Colon (tissue), 2 donors: Measurements from ENCODE around the gene HERPUD1.
"Not testable (repeated sequence)": the region's sequence is repeated elsewhere in the genome, so short reads cannot be mapped to it uniquely, and the experiment has no call there.

Experiments used
- FAIRE-seq: peaks from 2 replicates; lab custom pipeline; 2012; peaks lifted over from hg19 to GRCh38; lab: Jason Lieb, UNC
- donor health status: control.
- donor health status: control.

Gene HERPUD1

DNA sequence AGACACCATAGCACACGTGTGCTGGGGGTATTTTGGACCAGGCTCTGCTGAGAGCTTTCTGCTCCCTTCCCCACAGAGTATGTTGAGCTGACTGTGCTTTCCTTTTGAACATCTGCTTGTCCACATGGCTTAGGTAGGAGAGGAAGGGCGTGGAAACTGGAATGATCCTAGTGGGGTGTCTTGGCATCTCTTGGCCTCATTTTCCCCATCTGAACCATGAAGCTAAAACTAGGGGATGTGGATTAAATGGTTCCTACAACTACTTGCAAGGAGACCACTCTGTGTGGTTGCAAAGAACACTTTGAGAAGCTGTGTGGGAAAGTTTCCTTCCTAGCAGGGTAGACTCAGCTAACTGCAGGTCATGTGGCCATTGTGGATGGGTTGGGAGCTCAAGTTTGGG lies 50.8 kb downstream of the HERPUD1 start:
- no peak for FAIRE-seq

DNA sequence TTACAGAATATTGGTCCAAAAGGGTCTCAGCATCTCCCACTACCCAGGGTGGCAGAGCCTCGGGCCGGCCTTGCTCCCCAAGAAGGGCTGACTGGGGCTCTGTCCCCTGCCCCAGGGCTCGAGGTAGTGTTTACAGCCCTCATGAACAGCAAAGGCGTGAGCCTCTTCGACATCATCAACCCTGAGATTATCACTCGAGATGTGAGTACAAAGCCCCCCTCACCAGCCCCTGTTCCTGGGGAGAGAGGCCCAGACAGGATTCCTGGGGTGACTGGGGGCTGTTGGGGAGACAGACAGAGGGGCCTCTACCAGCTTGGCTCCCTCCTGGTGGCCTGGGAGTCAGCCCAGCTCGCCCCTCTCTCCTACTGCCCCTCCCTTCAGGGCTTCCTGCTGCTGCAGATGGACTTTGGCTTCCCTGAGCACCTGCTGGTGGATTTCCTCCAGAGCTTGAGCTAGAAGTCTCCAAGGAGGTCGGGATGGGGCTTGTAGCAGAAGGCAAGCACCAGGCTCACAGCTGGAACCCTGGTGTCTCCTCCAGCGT lies 51.3 kb downstream of the HERPUD1 start:
- no peak for FAIRE-seq

DNA sequence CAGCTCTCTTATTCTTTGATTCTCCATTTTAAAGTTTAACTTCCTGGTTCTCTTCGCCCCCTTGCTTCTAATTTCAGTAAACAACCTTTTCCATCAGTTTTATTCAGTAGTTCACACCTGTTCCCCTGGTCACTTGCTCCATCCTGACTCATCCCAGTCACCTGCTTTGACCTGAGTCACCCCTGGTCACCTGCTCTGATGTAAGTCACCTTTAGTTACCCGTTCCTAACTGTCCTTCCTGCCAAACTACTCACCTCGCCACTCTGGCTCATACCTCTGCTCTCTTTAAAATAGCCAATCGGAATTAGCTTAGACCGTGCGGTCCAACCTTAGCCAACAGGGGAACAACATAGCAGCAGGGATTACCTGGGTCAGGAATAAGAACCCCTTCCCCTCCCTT lies 52.7 kb downstream of the HERPUD1 start:
- FAIRE-seq = no peak

DNA sequence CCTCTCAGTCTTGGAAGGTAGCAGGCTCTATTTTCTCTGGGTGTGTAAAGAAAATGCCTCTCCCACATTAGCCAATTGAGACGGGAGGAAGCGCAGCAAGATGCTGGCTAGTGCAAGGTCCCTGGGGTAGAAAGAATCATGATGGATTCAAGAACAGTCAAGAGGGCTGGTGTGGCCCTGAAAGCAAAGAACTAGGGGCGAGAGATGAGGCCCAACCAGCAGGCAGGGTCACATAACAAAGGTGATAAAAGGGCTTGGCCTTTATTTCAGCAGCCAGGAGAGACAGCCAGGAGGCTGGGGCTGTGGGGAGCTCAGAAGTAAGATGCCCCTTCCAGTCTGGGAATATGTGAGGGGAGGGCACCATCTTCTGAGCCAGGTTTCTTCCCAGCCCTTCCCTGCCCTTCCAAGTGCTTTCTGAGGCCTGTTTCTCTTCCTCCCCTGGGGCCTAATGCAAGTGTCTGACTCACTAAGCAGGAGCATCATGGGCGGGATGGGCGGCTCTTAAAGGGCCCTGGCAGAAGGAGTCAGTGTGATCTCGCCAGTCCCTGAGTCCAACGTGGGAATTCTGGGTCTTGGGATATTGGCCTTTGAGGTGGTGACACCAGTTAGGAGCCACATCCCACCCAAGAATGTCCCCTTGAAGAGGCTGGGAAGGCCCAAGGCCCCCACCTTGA lies 53.5 kb downstream of the HERPUD1 start:
- no peak for FAIRE-seq

DNA sequence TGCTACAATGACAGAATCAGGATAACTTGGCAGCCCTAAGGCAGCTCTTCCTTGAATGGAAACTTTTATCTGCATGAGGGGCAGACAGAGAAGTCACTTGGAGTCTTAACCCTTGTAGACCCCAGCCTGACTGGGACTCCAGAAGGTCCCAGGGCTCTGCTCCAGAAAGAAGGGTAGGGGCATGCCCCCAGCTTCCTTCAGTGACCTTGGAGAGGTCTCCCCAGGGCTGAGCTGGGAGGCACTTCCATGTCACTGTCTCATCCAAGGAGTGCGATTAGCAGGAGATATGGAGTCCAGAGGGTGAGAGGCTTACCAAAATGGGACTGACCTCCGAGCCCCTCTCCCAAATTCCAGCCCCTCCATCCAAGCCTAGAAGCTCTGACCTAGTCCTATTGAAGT lies 54.0 kb downstream of the HERPUD1 start:
- no peak for FAIRE-seq

GRCh38 chr16:56986361-56986760 lies 54.4 kb downstream of the HERPUD1 start:
- no peak for FAIRE-seq

DNA sequence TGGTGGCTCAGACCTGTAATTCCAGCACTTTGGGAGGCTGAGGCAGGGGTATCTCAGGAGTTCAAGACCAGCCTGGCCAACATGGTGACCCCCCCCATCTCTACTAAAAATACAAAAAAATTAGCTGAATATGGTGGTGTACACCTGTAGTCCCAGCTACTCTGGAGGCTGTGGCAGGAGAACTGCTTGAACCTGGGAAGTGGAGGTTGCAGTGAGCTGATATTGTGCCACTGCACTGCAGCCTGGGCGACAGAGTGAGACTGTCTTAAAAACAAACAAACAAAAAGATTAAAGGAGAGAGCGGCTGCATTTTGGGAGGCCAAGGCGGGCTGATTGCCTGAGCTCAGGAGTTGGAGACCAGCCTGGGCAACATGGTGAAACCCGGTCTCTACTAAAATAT lies 55.0 kb downstream of the HERPUD1 start:
- FAIRE-seq = not testable (repeated sequence)

DNA sequence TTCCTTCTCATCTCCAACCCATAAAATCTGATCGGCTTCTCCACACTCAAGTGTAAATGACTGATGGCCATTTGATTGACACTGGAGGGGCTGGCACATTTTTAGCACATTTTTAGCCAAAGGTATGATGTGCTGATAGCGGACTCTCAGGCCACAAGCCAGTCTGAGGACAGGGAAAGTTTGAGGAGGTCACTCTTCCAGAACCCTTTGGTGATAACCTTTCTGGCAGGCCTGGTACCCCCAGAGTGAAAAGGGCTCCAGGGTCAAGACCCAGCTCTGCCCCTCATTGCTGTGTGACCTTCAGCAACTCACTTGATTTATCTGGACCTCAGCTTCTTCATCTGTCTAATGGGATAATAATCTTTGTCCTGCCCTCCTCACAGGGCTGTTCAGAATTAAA lies 55.8 kb downstream of the HERPUD1 start:
- FAIRE-seq = no peak

- no peak for FAIRE-seq
Measured at GRCh38 chr16:56988161-56988947, 56.4 kb downstream of the HERPUD1 start.

DNA sequence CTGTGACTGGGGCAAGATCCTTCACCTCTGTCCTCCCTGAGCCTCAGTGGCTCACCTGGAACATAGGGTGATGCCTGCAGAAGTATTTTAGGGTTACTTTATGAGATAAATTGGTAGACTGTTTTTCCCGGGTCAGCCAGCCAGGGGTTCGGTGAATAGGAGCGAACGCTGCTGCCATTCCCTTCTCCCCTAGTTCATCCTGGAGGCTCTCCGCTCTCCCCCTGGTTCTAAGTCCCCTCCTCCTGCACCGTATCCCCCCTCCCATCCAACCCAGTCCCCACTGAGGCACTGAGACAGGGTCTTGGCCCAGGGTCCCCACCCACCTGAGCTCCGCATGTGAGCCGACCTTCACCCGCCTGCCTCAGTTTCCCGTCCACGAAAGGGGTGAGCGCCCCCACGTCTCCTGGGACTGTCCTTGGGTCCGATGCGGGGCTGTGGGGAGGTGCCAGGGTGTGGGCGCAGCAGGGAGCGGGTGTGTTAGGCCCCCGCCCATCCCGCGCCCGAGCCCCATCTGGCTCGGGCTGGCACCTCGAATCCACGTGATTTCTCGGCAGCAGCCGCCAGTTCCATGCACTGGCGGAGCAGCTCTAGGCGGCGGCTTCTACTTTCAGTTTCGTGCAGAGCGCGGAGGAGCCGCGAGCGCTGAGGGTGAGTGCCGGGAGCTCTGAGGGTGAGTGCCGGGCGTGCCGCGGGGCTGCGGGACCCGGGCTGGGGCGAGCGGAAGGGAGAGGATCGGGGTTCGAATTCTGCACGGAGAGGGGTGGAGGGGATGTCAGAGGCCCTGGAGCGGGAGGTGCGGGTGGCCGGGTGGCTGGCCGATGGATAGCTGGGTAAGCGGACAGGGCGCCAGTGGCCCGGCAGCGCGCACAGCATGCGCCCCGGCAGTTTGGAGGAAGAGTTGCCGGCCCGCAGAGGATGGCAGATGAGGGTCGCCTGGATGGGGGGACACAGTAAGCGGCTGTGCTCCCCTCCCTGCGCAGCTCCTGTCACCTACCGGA lies 57.3 kb downstream of the HERPUD1 start, which contains the start of gene NLRC5:
TSS of gene NLRC5 (plus strand) at position 610 of the 998 bp plus-strand sequence. CDS start 31,156 bp downstream, outside the sequence.
- no peak for FAIRE-seq

- no peak for FAIRE-seq
Measured at GRCh38 chr16:56989988-56990387, 58.0 kb downstream of the HERPUD1 start.

GRCh38 chr16:56990407-56991286 lies 58.7 kb downstream of the HERPUD1 start:
- no peak for FAIRE-seq

DNA sequence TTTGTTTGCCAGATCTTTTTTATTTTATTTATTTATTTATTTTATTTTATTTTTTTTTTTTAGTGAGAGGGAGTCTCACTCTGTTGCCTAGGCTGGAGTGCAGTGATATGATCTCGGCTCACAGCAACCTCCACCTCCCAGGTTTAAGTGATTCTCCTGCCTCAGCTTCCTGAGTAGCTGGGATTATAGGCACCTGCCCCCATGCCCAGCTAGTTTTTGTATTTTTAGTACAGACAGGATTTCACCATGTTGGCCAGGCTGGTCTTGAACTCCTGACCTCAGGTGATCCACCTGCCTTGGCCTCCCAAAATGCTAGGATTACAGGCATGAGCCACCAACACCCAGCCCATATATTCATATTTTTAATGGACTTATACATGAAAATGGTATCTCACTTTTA lies 60.5 kb downstream of the HERPUD1 start:
- not testable (repeated sequence) for FAIRE-seq

DNA sequence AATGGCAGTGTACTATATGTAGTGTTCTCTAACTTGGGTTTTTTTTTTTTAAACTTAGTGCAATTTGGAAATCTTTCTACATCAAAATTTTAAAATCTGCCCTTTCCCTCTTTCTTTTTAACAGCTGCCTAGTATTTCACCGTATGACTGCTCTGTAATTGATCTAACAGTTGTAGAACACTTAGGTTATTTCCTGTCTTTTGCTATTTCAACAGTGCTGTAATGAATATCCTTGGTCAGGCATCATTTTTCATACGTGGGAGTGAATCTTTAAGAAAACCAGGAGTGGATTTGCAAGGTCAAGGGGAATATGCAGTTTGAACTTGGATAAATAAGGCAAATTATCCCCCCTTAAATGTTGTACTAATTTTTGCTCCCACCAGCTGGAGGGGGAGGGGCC lies 61.3 kb downstream of the HERPUD1 start:
- FAIRE-seq = no peak

- FAIRE-seq = no peak
Measured at GRCh38 chr16:56994311-56994710, 62.4 kb downstream of the HERPUD1 start.
